Mucosa of descending colon (tissue), 3 donors: ENCODE data around the gene APOA4. TPM values are rescaled to one million over a fixed set of nuclear protein-coding genes. Genes with fewer than 3 reads are reported as not detected.
A peak's percentile ranks its signal among the peaks of the same experiment; 100 is the strongest.

Experiments used
- ATAC-seq: fragments of 200-7000 bp; cut with Tn5 transposase; one replicate; pipeline ENCODE4 v1.9.1; 2020; ENCODE audit warnings: mild to moderate bottlenecking, moderate library complexity
- DNase-seq, 3 donors: peaks; one replicate each; pipeline ENCODE4 v3.0.0-alpha.2; 2020
- H3K36me3 ChIP-seq: fragments of 200-600 bp; one replicate; pipeline ENCODE4 v1.8.0; 2021; ENCODE audit warnings: low read depth, mild to moderate bottlenecking
- H3K4me1 ChIP-seq: fragments of 200-600 bp; one replicate; pipeline ENCODE4 v1.8.0; 2021; ENCODE audit warnings: low read depth, mild to moderate bottlenecking
- H3K4me3 ChIP-seq: fragments of 200-600 bp; one replicate; pipeline ENCODE4 v1.8.0; 2021; ENCODE audit warnings: mild to moderate bottlenecking
- H3K9me3 ChIP-seq: fragments of 200-600 bp; one replicate; pipeline ENCODE4 v1.8.0; 2021; ENCODE audit warnings: mild to moderate bottlenecking
- intact Hi-C, 2 donors: fragments of 100-400 bp; cut with DNase I in 1 of 2; cut with micrococcal nuclease in 1 of 2; formaldehyde crosslinking; loops; one replicate each; pipeline versions ENCODE4 v1.11.0 to v1.11.1; 2022; cut with DNase I, micrococcal nuclease
- total RNA-seq, 3 donors: library from RNA; stranded (reverse); fragmentation: NEBNext Ultra II Directional in 2 of 3; extraction: Animal tissue kit (Norgen Biotek cat#: 25700) in 2 of 3; gene quantifications; one replicate each; pipeline versions ENCODE4 v1.2.1 to v1.2.4, GENCODE V29; 2021 to 2023
- TF ChIP-seq, protein P1 (sequence below): fragments of 200-600 bp; IDR thresholded peaks from one replicate; pipeline ENCODE4 v1.8.0; 2022; ENCODE audit warnings: antibody characterized with exemption, mild to moderate bottlenecking
- donor health status: DM: no; HTN: no; CAD: no; lungs with moderate emphysema.
- donor health status: DM: no; HTN: no; CAD: no.
- donor health status: DM: no; HTN: yes; CAD: no.

Gene APOA4
- total RNA-seq, 3 donors from 2014 or later, result not detected

DNA sequence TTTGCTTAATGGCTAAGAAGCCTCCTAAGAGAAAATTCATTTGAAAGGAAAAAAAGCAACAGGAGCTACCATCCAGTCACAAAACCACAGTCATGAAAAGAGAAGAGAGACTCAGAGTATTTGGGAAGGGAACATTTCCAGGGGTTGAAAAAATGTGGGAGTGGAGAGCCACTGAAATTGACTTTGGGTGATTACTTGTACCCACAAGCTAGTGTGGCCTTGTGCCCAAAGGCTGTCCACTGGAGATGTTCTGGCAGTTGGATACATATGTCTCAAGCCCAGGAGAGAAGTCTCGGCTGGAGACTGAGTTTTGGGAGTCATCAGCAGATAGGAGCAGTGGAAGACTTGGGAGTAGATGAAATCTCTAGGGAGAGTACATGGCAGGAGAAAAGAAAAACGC, 28.3 kb downstream of the APOA4 start:
- Histone ChIP-seq H3K9me3 (no peaks in the 10 kb centered on the region), H3K4me1 (peaks cover 5% of the 10 kb centered on the region), H3K36me3 (no peaks in the 10 kb centered on the region), H3K4me3 (no peak overlapping the region)
- no peak for DNase-seq
- intact Hi-C loops, result loop anchor here in 1 of 2 donors (10.0 kb wide), 1 partner anchor 310 kb away; no protein-coding TSS in a partner anchor
- no peak for ATAC-seq
- TF ChIP-seq, protein P1, sequence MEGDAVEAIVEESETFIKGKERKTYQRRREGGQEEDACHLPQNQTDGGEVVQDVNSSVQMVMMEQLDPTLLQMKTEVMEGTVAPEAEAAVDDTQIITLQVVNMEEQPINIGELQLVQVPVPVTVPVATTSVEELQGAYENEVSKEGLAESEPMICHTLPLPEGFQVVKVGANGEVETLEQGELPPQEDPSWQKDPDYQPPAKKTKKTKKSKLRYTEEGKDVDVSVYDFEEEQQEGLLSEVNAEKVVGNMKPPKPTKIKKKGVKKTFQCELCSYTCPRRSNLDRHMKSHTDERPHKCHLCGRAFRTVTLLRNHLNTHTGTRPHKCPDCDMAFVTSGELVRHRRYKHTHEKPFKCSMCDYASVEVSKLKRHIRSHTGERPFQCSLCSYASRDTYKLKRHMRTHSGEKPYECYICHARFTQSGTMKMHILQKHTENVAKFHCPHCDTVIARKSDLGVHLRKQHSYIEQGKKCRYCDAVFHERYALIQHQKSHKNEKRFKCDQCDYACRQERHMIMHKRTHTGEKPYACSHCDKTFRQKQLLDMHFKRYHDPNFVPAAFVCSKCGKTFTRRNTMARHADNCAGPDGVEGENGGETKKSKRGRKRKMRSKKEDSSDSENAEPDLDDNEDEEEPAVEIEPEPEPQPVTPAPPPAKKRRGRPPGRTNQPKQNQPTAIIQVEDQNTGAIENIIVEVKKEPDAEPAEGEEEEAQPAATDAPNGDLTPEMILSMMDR, result no peak

DNA sequence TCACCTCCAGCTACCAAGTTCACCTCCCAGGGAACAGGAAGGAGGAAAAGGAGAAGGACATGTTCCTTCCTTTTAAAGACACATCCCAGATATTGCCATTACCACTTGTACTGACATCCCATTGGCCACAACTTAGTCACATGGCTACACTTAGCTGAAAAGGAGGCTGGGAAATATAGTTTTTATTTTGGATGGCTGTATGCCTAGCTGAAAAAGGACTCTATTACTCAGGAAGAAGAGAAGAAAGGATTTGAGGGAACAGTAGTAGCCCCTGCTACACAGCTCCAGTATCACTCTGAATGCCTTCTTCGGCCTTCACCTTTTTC, 29.4 kb downstream of the APOA4 start:
- Histone ChIP-seq H3K9me3 (no peaks in the 10 kb centered on the region), H3K4me1 (peaks cover 5% of the 10 kb centered on the region), H3K36me3 (no peaks in the 10 kb centered on the region), H3K4me3 (no peak overlapping the region)
- TF ChIP-seq, protein P1, result no peak
- peak; percentile 60 for ATAC-seq
- intact Hi-C loops, result loop anchor here in 1 of 2 donors (10.0 kb wide), 1 partner anchor 311 kb away; no protein-coding TSS in a partner anchor
- DNase-seq, result no peak

DNA sequence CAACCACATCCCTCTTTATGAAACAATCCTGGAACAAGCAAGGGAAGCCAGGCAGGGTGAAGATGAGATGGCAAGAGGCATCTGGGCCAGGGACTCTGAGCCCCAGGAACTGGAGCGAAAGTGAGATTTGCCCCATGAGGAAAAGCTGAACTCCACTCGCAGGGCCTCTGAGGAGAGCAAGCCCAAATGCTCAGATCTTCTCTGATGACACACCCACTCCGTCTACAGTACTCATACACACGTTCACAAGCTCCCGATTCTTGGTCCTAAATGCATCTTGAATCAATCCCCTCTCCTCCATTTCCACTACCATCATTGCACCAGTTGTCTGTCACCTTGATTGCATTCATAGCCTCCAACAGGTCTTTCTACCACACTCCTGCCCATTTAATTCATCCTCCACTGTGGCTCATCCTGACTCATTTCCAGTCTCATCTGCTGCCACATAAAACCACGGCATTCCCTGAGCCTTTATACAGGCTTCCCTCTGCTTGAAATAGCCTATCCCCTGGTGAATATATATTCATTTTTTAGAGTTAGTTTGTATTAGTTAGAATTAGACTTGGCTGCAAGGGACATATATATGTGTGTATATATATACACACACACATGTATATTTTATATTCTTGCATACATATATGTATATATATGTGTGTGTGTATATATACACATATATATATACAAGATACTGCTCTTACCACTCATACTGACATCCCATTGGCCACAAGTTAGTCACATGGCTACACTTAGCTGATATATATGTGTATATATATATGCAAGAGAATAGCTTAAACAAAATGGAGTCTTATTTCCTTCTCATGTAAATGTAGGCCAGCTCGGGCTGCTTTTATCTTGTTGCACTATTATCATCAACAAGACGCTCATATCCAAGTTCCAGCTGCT, 30.0 kb downstream of the APOA4 start:
- intact Hi-C loops, result loop anchor here in 1 of 2 donors (10.0 kb wide), 1 partner anchor 312 kb away; no protein-coding TSS in a partner anchor
- DNase-seq (no peak), ATAC-seq (no peak)
- no peak overlapping the region for H3K4me3 ChIP-seq
- H3K36me3 ChIP-seq, result no peaks in the 10 kb centered on the region
- H3K9me3 ChIP-seq, result no peaks in the 10 kb centered on the region
- H3K4me1 ChIP-seq, result peaks cover 5% of the 10 kb centered on the region
- TF ChIP-seq, protein P1, result no peak

DNA sequence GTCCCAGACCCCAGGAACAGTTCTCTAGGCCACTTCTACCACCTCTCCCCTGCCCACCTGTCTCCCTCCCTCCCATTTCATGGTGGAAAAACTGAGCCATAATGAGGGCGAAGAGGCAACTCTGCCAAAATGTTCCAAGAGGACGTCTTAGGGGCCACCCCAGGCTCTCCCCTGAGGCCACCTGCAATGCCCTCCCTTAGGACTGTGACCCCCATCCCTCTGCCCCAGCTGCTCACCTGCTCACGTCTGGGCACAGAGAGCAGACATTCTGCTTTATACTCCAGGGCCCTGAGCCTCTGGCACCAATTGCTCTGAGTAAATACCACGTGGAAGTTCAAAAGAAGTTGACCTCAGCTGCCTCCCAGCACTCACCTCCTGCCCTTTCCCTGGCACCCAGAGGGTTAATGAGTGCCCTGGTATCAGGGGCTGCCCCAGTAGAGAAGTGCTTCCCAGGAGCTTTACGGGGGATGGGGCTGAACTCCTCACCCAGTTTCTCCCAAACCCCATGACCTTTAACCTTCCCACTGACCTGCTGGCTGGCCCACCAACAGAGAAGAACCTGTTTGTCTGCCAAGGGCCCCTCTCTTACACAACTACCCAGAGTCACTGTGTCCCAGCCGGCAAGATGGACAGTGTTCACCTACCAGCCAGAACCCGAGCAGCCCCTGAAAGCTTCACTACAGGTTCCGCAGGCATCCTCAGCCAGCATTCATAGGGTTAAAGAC, 30.8 kb downstream of the APOA4 start:
- no peak for DNase-seq
- Histone ChIP-seq H3K4me1 (peaks cover 5% of the 10 kb centered on the region), H3K36me3 (no peaks in the 10 kb centered on the region), H3K4me3 (no peak overlapping the region), H3K9me3 (no peaks in the 10 kb centered on the region)
- TF ChIP-seq, protein P1, result no peak
- intact Hi-C loops, result loop anchor here in 1 of 2 donors (10.0 kb wide), 1 partner anchor 312 kb away; no protein-coding TSS in a partner anchor
- no peak for ATAC-seq

DNA sequence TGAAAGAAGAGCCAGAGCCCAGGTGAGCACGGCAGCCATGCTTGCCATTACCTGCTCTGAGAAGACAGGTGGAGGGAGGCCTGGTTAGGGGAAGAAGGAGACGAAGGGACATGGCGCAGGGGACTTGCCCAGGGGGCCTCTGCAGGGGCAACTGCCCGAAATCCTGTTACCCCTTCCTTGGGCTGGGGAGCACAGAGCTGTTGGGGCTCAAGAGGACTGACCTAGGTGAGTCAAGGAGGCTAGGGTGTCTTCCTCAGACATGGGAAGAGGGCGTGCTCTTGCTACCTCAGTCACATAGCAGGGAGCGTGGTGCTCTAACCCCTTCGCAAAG, 31.3 kb downstream of the APOA4 start, which contains the start of gene APOA5:
APOA5 (minus strand) TSS at position 67 of the 331 bp plus-strand sequence; CDS start at position 48, 19 bp downstream.
- intact Hi-C loops, result loop anchor here in 1 of 2 donors (10.0 kb wide), 1 partner anchor 313 kb away; no protein-coding TSS in a partner anchor
- Histone ChIP-seq H3K4me1 (peaks cover 9% of the 10 kb centered on the region), H3K36me3 (no peaks in the 10 kb centered on the region), H3K9me3 (no peaks in the 10 kb centered on the region), H3K4me3 (no peak within 1 kb of the TSS)
- ATAC-seq, result no peak
- no peak for DNase-seq
- TF ChIP-seq, protein P1, result no peak
